NB4 (cell line): Measurements from ENCODE around the gene CCDC134.

Source experiments
- POLR2A ChIP-seq: IDR thresholded peaks from 2 replicates; pipeline ENCODE4 v1.6.1; 2011; ENCODE audit warnings: mild to moderate bottlenecking; ENCODE audit not compliant: insufficient read length; ENCODE audit errors: extremely low read depth
- TF ChIP-seq, protein P1 (sequence below): IDR thresholded peaks from one replicate; pipeline ENCODE4 v1.5.1; 2012; ENCODE audit warnings: low read depth, low read length

DNA sequence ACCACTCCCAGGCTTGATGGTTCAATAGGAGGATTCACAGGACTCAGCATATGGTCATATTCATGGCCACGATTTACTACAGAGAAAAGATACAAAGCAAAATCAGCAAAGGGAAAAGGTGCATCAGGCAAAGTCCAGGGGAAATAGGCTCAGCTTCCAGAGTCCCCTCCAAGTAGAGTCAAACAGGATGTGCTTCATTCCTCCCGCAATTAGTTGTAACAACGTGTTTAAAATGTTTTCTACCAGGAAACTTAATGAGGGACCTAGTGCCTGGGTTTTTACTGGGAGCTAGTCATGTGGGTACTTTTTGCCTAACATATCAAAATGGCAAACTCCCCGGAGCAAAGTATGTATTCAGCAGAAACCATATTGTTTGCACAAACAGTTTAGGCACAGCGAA is 17.5 kb downstream of the CCDC134 start:
- TF ChIP-seq, protein P1, sequence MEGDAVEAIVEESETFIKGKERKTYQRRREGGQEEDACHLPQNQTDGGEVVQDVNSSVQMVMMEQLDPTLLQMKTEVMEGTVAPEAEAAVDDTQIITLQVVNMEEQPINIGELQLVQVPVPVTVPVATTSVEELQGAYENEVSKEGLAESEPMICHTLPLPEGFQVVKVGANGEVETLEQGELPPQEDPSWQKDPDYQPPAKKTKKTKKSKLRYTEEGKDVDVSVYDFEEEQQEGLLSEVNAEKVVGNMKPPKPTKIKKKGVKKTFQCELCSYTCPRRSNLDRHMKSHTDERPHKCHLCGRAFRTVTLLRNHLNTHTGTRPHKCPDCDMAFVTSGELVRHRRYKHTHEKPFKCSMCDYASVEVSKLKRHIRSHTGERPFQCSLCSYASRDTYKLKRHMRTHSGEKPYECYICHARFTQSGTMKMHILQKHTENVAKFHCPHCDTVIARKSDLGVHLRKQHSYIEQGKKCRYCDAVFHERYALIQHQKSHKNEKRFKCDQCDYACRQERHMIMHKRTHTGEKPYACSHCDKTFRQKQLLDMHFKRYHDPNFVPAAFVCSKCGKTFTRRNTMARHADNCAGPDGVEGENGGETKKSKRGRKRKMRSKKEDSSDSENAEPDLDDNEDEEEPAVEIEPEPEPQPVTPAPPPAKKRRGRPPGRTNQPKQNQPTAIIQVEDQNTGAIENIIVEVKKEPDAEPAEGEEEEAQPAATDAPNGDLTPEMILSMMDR, result no peak
- no peak for TF ChIP-seq POLR2A
